ENCODE data around the gene GNRHR.

Gene GNRHR

GRCh38 chr4:67697860-67698687 lies 56.1 kb downstream of the GNRHR start:
- Histone ChIP-seq H3K9ac (ENCODE audit: low read depth, low read length) (no peak overlapping the region; the same call in 1 of the 2 replicates), H3K79me2 (ENCODE audit: insufficient read depth, low read length) (peaks cover 91% of the 10 kb centered on the region), H3K4me1 (ENCODE audit: insufficient read depth, low read length) (peaks cover 48% of the 10 kb centered on the region), H3K36me3 (ENCODE audit: insufficient read depth, low read length) (peaks cover 31% of the 10 kb centered on the region), H3K27ac (ENCODE audit: low read length) (no peak overlapping the region), H2AFZ (ENCODE audit: low read depth, low read length) (no peak overlapping the region), H3K27me3 (ENCODE audit: insufficient read depth, low read length, poor library complexity) (no peaks in the 10 kb centered on the region), H4K20me1 (ENCODE audit: insufficient read depth, low read length) (peaks cover 3% of the 10 kb centered on the region; the same call in 1 of the 2 replicates), H3K4me2 (ENCODE audit: insufficient read depth, low read length) (peak overlapping the region; percentile 88), H3K4me3 (ENCODE audit: low read depth in 1 of 2, low read length in 2 of 2) (no peak overlapping the region), H3K9me3 (ENCODE audit: insufficient read depth, low read length, severe bottlenecking) (no peaks in the 10 kb centered on the region)
- ATAC-seq (ENCODE audit: insufficient read depth, low read depth) = no peak
- DNase-seq = no peak
- no peak for TF ChIP-seq CTCF (IDR thresholded peaks at IDR 0.05; ENCODE audit: borderline replicate concordance, extremely low read depth, low read length, poor library complexity, severe bottlenecking)
- TF ChIP-seq EZH2 (IDR thresholded peaks at IDR 0.05; ENCODE audit: borderline replicate concordance, low read depth, low read length, severe bottlenecking) = no peak

GRCh38 chr4:67696061-67696460 lies 58.1 kb downstream of the GNRHR start:
- no peak overlapping the region for H3K4me3 ChIP-seq (ENCODE audit: low read depth in 1 of 2, low read length in 2 of 2)
- TF ChIP-seq CTCF (IDR thresholded peaks at IDR 0.05; ENCODE audit: borderline replicate concordance, extremely low read depth, low read length, poor library complexity, severe bottlenecking) = no peak
- TF ChIP-seq EZH2 (IDR thresholded peaks at IDR 0.05; ENCODE audit: borderline replicate concordance, low read depth, low read length, severe bottlenecking) = no peak
- H4K20me1 ChIP-seq (ENCODE audit: insufficient read depth, low read length) = peaks cover 6% of the 10 kb centered on the region; the same call in 1 of the 2 replicates
- H3K4me2 ChIP-seq (ENCODE audit: insufficient read depth, low read length) = no peak overlapping the region; the same call in 1 of the 2 replicates
- H3K27me3 ChIP-seq (ENCODE audit: insufficient read depth, low read length, poor library complexity) = no peaks in the 10 kb centered on the region
- peaks cover 32% of the 10 kb centered on the region for H3K4me1 ChIP-seq (ENCODE audit: insufficient read depth, low read length)
- H3K27ac ChIP-seq (ENCODE audit: low read length) = no peak overlapping the region
- H3K79me2 ChIP-seq (ENCODE audit: insufficient read depth, low read length) = peaks cover 90% of the 10 kb centered on the region
- DNase-seq (no peak), ATAC-seq (ENCODE audit: insufficient read depth, low read depth) (no peak)
- H2AFZ ChIP-seq (ENCODE audit: low read depth, low read length) = no peak overlapping the region
- H3K9me3 ChIP-seq (ENCODE audit: insufficient read depth, low read length, severe bottlenecking) = no peaks in the 10 kb centered on the region
- H3K9ac ChIP-seq (ENCODE audit: low read depth, low read length) = no peak overlapping the region
- H3K36me3 ChIP-seq (ENCODE audit: insufficient read depth, low read length) = peaks cover 51% of the 10 kb centered on the region

DNA sequence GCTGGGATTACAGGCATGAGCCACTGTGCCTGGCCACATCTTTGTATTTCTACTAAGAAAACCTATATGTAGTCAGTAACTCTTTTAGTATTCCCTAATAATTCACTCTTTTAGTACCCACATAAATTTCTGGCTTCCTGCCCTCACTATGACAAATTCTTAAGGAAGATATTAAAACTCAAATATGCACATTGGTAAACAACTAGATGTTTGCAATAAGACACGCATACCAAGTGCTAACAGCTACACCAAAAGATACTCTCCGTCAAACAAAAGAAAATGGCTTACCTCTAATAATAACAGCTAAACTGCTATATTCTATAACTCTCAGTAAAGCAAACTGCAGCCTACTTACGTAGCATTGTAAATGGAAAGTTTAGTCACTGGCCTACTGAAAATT lies 59.5 kb downstream of the GNRHR start:
- no peak overlapping the region for H3K9ac ChIP-seq (ENCODE audit: low read depth, low read length)
- H3K27me3 ChIP-seq (ENCODE audit: insufficient read depth, low read length, poor library complexity) = no peaks in the 10 kb centered on the region
- H3K27ac ChIP-seq (ENCODE audit: low read length) = no peak overlapping the region
- H3K4me2 ChIP-seq (ENCODE audit: insufficient read depth, low read length) = no peak overlapping the region
- ATAC-seq (ENCODE audit: insufficient read depth, low read depth) = no peak
- H3K79me2 ChIP-seq (ENCODE audit: insufficient read depth, low read length) = peaks cover 91% of the 10 kb centered on the region
- H2AFZ ChIP-seq (ENCODE audit: low read depth, low read length) = no peak overlapping the region
- no peak for DNase-seq
- no peak for TF ChIP-seq EZH2 (IDR thresholded peaks at IDR 0.05; ENCODE audit: borderline replicate concordance, low read depth, low read length, severe bottlenecking)
- H4K20me1 ChIP-seq (ENCODE audit: insufficient read depth, low read length) = peaks cover 4% of the 10 kb centered on the region; the same call in 1 of the 2 replicates
- no peak overlapping the region for H3K4me3 ChIP-seq (ENCODE audit: low read depth in 1 of 2, low read length in 2 of 2)
- no peaks in the 10 kb centered on the region for H3K9me3 ChIP-seq (ENCODE audit: insufficient read depth, low read length, severe bottlenecking)
- H3K4me1 ChIP-seq (ENCODE audit: insufficient read depth, low read length) = peaks cover 28% of the 10 kb centered on the region
- H3K36me3 ChIP-seq (ENCODE audit: insufficient read depth, low read length) = peaks cover 58% of the 10 kb centered on the region

DNA sequence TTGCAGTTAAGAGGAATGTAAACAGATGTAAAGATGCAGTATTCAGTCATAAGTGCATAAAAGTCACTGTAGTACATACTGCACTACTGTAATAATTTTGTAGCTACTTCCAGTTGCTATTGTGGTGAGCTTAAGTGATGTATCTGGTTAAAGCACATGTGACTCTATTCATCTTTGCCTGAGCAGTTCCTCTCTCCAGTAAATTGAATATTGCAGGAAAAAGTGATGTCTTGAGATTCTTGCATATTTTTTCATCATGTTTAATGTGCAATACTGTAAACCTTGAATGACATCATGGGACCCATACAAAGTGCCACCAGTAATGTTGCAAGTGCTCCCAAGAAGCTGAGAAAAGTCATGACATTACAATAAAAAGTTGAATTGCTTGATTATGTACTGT lies 62.9 kb downstream of the GNRHR start:
- Histone ChIP-seq H3K4me2 (ENCODE audit: insufficient read depth, low read length) (no peak overlapping the region), H3K27ac (ENCODE audit: low read length) (no peak overlapping the region), H3K9ac (ENCODE audit: low read depth, low read length) (no peak overlapping the region), H2AFZ (ENCODE audit: low read depth, low read length) (no peak overlapping the region), H3K27me3 (ENCODE audit: insufficient read depth, low read length, poor library complexity) (no peaks in the 10 kb centered on the region), H3K79me2 (ENCODE audit: insufficient read depth, low read length) (peaks cover 87% of the 10 kb centered on the region), H3K4me3 (ENCODE audit: low read depth in 1 of 2, low read length in 2 of 2) (no peak overlapping the region), H3K36me3 (ENCODE audit: insufficient read depth, low read length) (peaks cover 73% of the 10 kb centered on the region), H3K4me1 (ENCODE audit: insufficient read depth, low read length) (no peaks in the 10 kb centered on the region), H4K20me1 (ENCODE audit: insufficient read depth, low read length) (peaks cover 7% of the 10 kb centered on the region; the same call in 1 of the 2 replicates), H3K9me3 (ENCODE audit: insufficient read depth, low read length, severe bottlenecking) (no peaks in the 10 kb centered on the region)
- DNase-seq = no peak
- ATAC-seq (ENCODE audit: insufficient read depth, low read depth) = peak; percentile 37; the same call in 1 of the 3 replicates
- TF ChIP-seq EZH2 (IDR thresholded peaks at IDR 0.05; ENCODE audit: borderline replicate concordance, low read depth, low read length, severe bottlenecking) (no peak), CTCF (IDR thresholded peaks at IDR 0.05; ENCODE audit: borderline replicate concordance, extremely low read depth, low read length, poor library complexity, severe bottlenecking) (no peak)
